ENCODE data around the gene DLGAP1. TPM values are rescaled to one million over a fixed set of nuclear protein-coding genes. Genes with fewer than 3 reads are reported as not detected.

The DLGAP1 gene
- total and polyA plus RNA-seq, 2 of the 13 experiments (the other 11 are each of a cell fraction or from before 2014, with no cell fraction given) = 0.01 TPM; not detected in 1

DNA sequence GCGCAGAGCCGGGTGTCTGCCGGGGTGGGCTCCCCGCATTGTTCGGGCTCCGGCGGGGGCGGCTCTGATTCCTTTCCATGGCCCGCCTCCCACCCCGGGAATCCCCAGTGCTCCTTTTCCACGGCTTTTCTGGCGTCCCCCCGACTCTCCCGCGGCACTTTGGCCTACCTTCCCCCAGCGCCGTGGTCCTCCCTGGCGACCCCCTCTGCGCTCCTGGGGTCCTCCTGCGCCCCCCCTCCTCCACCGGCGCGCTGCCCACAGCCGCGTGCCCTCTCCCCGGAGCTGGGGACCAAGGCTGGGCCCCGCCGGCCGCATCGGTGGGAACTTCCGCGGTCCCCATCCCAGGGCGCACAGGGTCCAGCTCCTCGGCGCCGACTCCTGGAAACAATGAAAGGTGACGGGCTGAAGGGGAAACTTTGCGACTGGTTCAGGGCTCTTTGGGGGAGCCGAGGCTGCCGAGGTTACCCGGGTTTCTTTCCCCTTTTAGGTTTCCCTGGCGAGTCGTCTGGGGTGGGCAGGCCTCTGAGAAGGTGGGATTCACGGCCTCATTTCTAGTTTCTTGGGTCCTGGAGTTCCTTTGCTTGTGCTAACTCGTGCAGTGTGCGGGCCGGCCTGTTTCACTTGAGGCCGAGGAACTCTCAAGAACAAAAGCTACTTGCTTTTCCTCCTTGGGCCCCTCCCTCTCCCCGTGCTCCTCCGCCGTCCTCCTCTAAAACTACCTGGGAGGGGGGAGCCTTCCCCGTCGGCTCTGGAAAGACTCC is 1002.9 kb downstream of the DLGAP1 start (continued):
- TF ChIP-seq, protein P1, sequence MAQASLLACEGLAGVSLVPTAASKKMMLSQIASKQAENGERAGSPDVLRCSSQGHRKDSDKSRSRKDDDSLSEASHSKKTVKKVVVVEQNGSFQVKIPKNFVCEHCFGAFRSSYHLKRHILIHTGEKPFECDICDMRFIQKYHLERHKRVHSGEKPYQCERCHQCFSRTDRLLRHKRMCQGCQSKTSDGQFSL (CRISPR knock-in tag; IDR thresholded peaks at IDR 0.05) = 0 out of 2 replicates have a peak, but pooled peaks have one; percentile 51
- no peak for TF ChIP-seq RFX5 (IDR thresholded peaks at IDR 0.05; ENCODE audit: low read depth, low read length)
- no peak for TF ChIP-seq HDAC6 (IDR thresholded peaks at IDR 0.05; ENCODE audit: low read depth, low read length)
- TF ChIP-seq KLF12 (CRISPR knock-in tag; IDR thresholded peaks at IDR 0.05; ENCODE audit: borderline replicate concordance) = no peak
- no peak for TF ChIP-seq IRX3 (CRISPR knock-in tag; IDR thresholded peaks at IDR 0.05; ENCODE audit: borderline replicate concordance, low read depth)
- TF ChIP-seq, protein P2, sequence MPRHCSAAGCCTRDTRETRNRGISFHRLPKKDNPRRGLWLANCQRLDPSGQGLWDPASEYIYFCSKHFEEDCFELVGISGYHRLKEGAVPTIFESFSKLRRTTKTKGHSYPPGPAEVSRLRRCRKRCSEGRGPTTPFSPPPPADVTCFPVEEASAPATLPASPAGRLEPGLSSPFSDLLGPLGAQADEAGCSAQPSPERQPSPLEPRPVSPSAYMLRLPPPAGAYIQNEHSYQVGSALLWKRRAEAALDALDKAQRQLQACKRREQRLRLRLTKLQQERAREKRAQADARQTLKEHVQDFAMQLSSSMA (CRISPR knock-in tag; IDR thresholded peaks at IDR 0.05) = peak; percentile 21; the same call in 1 of the 2 replicates
- no peak for TF ChIP-seq DNMT3B (CRISPR knock-in tag; conservative IDR thresholded peaks at IDR 0.05)
- TF ChIP-seq PAF1 (CRISPR knock-in tag; IDR thresholded peaks at IDR 0.05) = no peak
- TF ChIP-seq TMF1 (CRISPR knock-in tag; IDR thresholded peaks at IDR 0.05; ENCODE audit: low read depth) = no peak
- no peak for TF ChIP-seq PITX1 (CRISPR knock-in tag; IDR thresholded peaks at IDR 0.05)
- peak; percentile 47; the same call in 1 of the 2 replicates for TF ChIP-seq MED13 (CRISPR knock-in tag; IDR thresholded peaks at IDR 0.05)
- TF ChIP-seq TSC22D2 (CRISPR knock-in tag; IDR thresholded peaks at IDR 0.05; ENCODE audit: borderline replicate concordance) = no peak
- TF ChIP-seq, protein P3, sequence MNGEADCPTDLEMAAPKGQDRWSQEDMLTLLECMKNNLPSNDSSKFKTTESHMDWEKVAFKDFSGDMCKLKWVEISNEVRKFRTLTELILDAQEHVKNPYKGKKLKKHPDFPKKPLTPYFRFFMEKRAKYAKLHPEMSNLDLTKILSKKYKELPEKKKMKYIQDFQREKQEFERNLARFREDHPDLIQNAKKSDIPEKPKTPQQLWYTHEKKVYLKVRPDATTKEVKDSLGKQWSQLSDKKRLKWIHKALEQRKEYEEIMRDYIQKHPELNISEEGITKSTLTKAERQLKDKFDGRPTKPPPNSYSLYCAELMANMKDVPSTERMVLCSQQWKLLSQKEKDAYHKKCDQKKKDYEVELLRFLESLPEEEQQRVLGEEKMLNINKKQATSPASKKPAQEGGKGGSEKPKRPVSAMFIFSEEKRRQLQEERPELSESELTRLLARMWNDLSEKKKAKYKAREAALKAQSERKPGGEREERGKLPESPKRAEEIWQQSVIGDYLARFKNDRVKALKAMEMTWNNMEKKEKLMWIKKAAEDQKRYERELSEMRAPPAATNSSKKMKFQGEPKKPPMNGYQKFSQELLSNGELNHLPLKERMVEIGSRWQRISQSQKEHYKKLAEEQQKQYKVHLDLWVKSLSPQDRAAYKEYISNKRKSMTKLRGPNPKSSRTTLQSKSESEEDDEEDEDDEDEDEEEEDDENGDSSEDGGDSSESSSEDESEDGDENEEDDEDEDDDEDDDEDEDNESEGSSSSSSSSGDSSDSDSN (CRISPR knock-in tag; IDR thresholded peaks at IDR 0.05) = peak; percentile 79
- TF ChIP-seq RORA (CRISPR knock-in tag; IDR thresholded peaks at IDR 0.05) = no peak
- TF ChIP-seq ZFP36L1 (CRISPR knock-in tag; IDR thresholded peaks at IDR 0.05) = no peak
- no peak for TF ChIP-seq ZNF382 (CRISPR knock-in tag; IDR thresholded peaks at IDR 0.05; ENCODE audit: borderline replicate concordance)
- no peak for TF ChIP-seq ZNF761 (CRISPR knock-in tag; conservative IDR thresholded peaks at IDR 0.05)
- TF ChIP-seq ZNF674 (CRISPR knock-in tag; IDR thresholded peaks at IDR 0.05; ENCODE audit: low read depth) = no peak
- TF ChIP-seq, protein P4, sequence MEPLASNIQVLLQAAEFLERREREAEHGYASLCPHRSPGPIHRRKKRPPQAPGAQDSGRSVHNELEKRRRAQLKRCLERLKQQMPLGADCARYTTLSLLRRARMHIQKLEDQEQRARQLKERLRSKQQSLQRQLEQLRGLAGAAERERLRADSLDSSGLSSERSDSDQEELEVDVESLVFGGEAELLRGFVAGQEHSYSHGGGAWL (CRISPR knock-in tag; IDR thresholded peaks at IDR 0.05) = no peak
- TF ChIP-seq HMGA1 (CRISPR knock-in tag; conservative IDR thresholded peaks at IDR 0.05) = no peak
- TF ChIP-seq ZNF335 (CRISPR knock-in tag; IDR thresholded peaks at IDR 0.05) = no peak
- peak; percentile 39; the same call in 1 of the 2 replicates for TF ChIP-seq POLR2G (IDR thresholded peaks at IDR 0.05; ENCODE audit: low read depth, low read length)
- no peak for TF ChIP-seq SOX6 (IDR thresholded peaks at IDR 0.05)
- no peak for TF ChIP-seq SOX6 (CRISPR knock-in tag; IDR thresholded peaks at IDR 0.05)
- no peak for TF ChIP-seq NPAS2 (CRISPR knock-in tag; IDR thresholded peaks at IDR 0.05; ENCODE audit: borderline replicate concordance)

Measured in HepG2 (cell line).